Subcutaneous abdominal adipose tissue (tissue), 5 donors: Measurements from ENCODE around the gene DHCR24.

Experiments used
- H3K27ac ChIP-seq: one replicate; pipeline ENCODE4 v1.7.0; 2013; ENCODE audit warnings: low read depth, mild to moderate bottlenecking, inconsistent platforms, low read length, moderate library complexity
- H3K27me3 ChIP-seq, 5 donors: one replicate each; pipeline ENCODE4 v1.7.0; 2013; ENCODE audit warnings: low read length in 5 of 5, inconsistent platforms in 1 of 5; ENCODE audit not compliant: control insufficient read depth in 5 of 5, insufficient read depth in 4 of 5
- H3K36me3 ChIP-seq, 5 donors: one replicate each; pipeline ENCODE4 v1.7.0; 2013; ENCODE audit warnings: low read length in 5 of 5; ENCODE audit not compliant: control insufficient read depth in 5 of 5, insufficient read depth in 5 of 5
- H3K4me1 ChIP-seq, 5 donors: one replicate each; pipeline ENCODE4 v1.7.0; 2013; ENCODE audit warnings: low read length in 5 of 5, mild to moderate bottlenecking in 3 of 5, moderate library complexity in 1 of 5; ENCODE audit not compliant: control insufficient read depth in 5 of 5, insufficient read depth in 5 of 5
- H3K4me3 ChIP-seq, 5 donors: one replicate each; pipeline ENCODE4 v1.7.0; 2013; ENCODE audit warnings: low read length in 5 of 5, low read depth in 1 of 5
- H3K9ac ChIP-seq, 5 donors: one replicate each; pipeline ENCODE4 v1.7.0; 2013; ENCODE audit warnings: low read length in 5 of 5, mild to moderate bottlenecking in 4 of 5, moderate library complexity in 3 of 5
- H3K9me3 ChIP-seq, 5 donors: one replicate each; pipeline ENCODE4 v1.7.0; 2013; ENCODE audit warnings: low read length in 5 of 5; ENCODE audit not compliant: control insufficient read depth in 5 of 5
- donor health status: healthy.
- donor health status: healthy.
- donor health status: healthy.
- donor health status: healthy.
- donor health status: healthy.

DHCR24 gene

GRCh38 chr1:54848134-54848948 is 38.7 kb downstream of the DHCR24 start:
- Histone ChIP-seq H3K4me3 (no peak overlapping the region), H3K9me3 (no peaks in the 10 kb centered on the region), H3K9ac (no peak overlapping the region), H3K36me3 (peaks cover 0 to 34% (median 19%) of the 10 kb centered on the region in 5 donors), H3K27me3 (no peaks in the 10 kb centered on the region), H3K27ac (no peak overlapping the region), H3K4me1 (peaks cover 2 to 22% (median 19%) of the 10 kb centered on the region in 5 donors)

- peaks cover 2 to 21% (median 18%) of the 10 kb centered on the region in 5 donors for H3K4me1 ChIP-seq
- H3K27me3 ChIP-seq, result no peaks in the 10 kb centered on the region
- no peaks in the 10 kb centered on the region for H3K9me3 ChIP-seq
- no peak overlapping the region for H3K9ac ChIP-seq
- H3K27ac ChIP-seq, result no peak overlapping the region
- peaks cover 0 to 19% (median 6%) of the 10 kb centered on the region in 5 donors for H3K36me3 ChIP-seq
- H3K4me3 ChIP-seq, result no peak overlapping the region
Measured at GRCh38 chr1:54846716-54847284, 40.2 kb downstream of the DHCR24 start.

GRCh38 chr1:54846301-54846700 is 40.7 kb downstream of the DHCR24 start:
- no peaks in the 10 kb centered on the region for H3K9me3 ChIP-seq
- H3K9ac ChIP-seq, result no peak overlapping the region
- H3K27me3 ChIP-seq, result no peaks in the 10 kb centered on the region
- peaks cover 0 to 14% (median 1%) of the 10 kb centered on the region in 5 donors for H3K36me3 ChIP-seq
- H3K27ac ChIP-seq, result no peak overlapping the region
- H3K4me1 ChIP-seq, result peaks cover 2 to 16% (median 16%) of the 10 kb centered on the region in 5 donors
- H3K4me3 ChIP-seq, result no peak overlapping the region

- Histone ChIP-seq H3K4me3 (no peak overlapping the region), H3K4me1 (peaks cover 0 to 11% (median 11%) of the 10 kb centered on the region in 5 donors), H3K27ac (no peak overlapping the region), H3K9me3 (no peaks in the 10 kb centered on the region), H3K9ac (no peak overlapping the region), H3K36me3 (peaks cover 0 to 13% (median 0%) of the 10 kb centered on the region in 5 donors), H3K27me3 (no peaks in the 10 kb centered on the region)
Measured at GRCh38 chr1:54845772-54846171, 41.2 kb downstream of the DHCR24 start.

GRCh38 chr1:54844564-54844963 is 42.4 kb downstream of the DHCR24 start:
- Histone ChIP-seq H3K9ac (no peak overlapping the region), H3K4me1 (peaks cover 0 to 1% (median 0%) of the 10 kb centered on the region in 5 donors)

GRCh38 chr1:54843449-54843848 is 43.5 kb downstream of the DHCR24 start:
- no peaks in the 10 kb centered on the region for H3K9me3 ChIP-seq
- no peak overlapping the region for H3K4me3 ChIP-seq
- H3K36me3 ChIP-seq, result peaks cover 0 to 6% (median 0%) of the 10 kb centered on the region in 5 donors
- no peak overlapping the region for H3K9ac ChIP-seq
- peaks cover 0 to 7% (median 6%) of the 10 kb centered on the region in 5 donors for H3K4me1 ChIP-seq
- H3K27ac ChIP-seq, result no peak overlapping the region
- H3K27me3 ChIP-seq, result no peaks in the 10 kb centered on the region

More at GRCh38 chr1:54844564-54844963, 42.4 kb downstream of the DHCR24 start:
- Histone ChIP-seq H3K27ac (no peak overlapping the region), H3K9me3 (no peaks in the 10 kb centered on the region), H3K4me3 (no peak overlapping the region), H3K27me3 (no peaks in the 10 kb centered on the region), H3K36me3 (peaks cover 0 to 13% (median 0%) of the 10 kb centered on the region in 5 donors)

GRCh38 chr1:54842963-54843362 is 44.0 kb downstream of the DHCR24 start:
- Histone ChIP-seq H3K9me3 (no peaks in the 10 kb centered on the region), H3K36me3 (peaks cover 0 to 2% (median 0%) of the 10 kb centered on the region in 5 donors), H3K9ac (no peak overlapping the region), H3K27ac (no peak overlapping the region), H3K27me3 (no peaks in the 10 kb centered on the region), H3K4me3 (no peak overlapping the region), H3K4me1 (peaks cover 0 to 8% (median 6%) of the 10 kb centered on the region in 5 donors)

- Histone ChIP-seq H3K27ac (no peak overlapping the region), H3K9ac (no peak overlapping the region), H3K36me3 (no peaks in the 10 kb centered on the region), H3K27me3 (peaks cover 0 to 1% (median 0%) of the 10 kb centered on the region in 5 donors), H3K4me3 (no peak overlapping the region), H3K4me1 (peaks cover 0 to 8% (median 6%) of the 10 kb centered on the region in 5 donors), H3K9me3 (no peaks in the 10 kb centered on the region)
Measured at GRCh38 chr1:54842206-54842915, 44.6 kb downstream of the DHCR24 start.

GRCh38 chr1:54839824-54840223 is 47.2 kb downstream of the DHCR24 start:
- Histone ChIP-seq H3K27ac (no peak overlapping the region), H3K36me3 (no peaks in the 10 kb centered on the region), H3K4me1 (peaks cover 0 to 8% (median 6%) of the 10 kb centered on the region in 5 donors), H3K27me3 (peaks cover 0 to 5% (median 0%) of the 10 kb centered on the region in 5 donors), H3K4me3 (no peak overlapping the region), H3K9me3 (no peaks in the 10 kb centered on the region), H3K9ac (no peak overlapping the region)
